ENCODE measurements around the gene LGI2.

LGI2 gene

GRCh38 chr4:24995346-24995919 is 35.3 kb downstream of the LGI2 start:
- H3K36me3 ChIP-seq (ENCODE audit: insufficient read depth, low read length) = no peaks in the 10 kb centered on the region
- peaks cover 15% of the 10 kb centered on the region; the same call in 1 of the 2 replicates for H3K4me1 ChIP-seq (ENCODE audit: insufficient read depth, low read length)
- H3K27ac ChIP-seq (ENCODE audit: low read depth, low read length) = no peak overlapping the region
- H3K27me3 ChIP-seq (ENCODE audit: insufficient read depth, low read length) = no peaks in the 10 kb centered on the region
- no peak overlapping the region for H3K9ac ChIP-seq (ENCODE audit: low read depth, low read length)
- no peak overlapping the region for H3K4me3 ChIP-seq (ENCODE audit: low read length)
- H3K9me3 ChIP-seq (ENCODE audit: insufficient read depth, low read depth, low read length) = no peaks in the 10 kb centered on the region
- WGBS = 88% methylated on average over 2 of the region's 2 CpGs

GRCh38 chr4:24993551-24994080 is 37.1 kb downstream of the LGI2 start:
- peaks cover 4% of the 10 kb centered on the region; the same call in 1 of the 2 replicates for H3K4me1 ChIP-seq (ENCODE audit: insufficient read depth, low read length)
- H3K9me3 ChIP-seq (ENCODE audit: insufficient read depth, low read depth, low read length) = no peaks in the 10 kb centered on the region
- H3K9ac ChIP-seq (ENCODE audit: low read depth, low read length) = no peak overlapping the region
- H3K4me3 ChIP-seq (ENCODE audit: low read length) = no peak overlapping the region
- H3K36me3 ChIP-seq (ENCODE audit: insufficient read depth, low read length) = no peaks in the 10 kb centered on the region
- no peak overlapping the region for H3K27ac ChIP-seq (ENCODE audit: low read depth, low read length)
- WGBS = 95% methylated on average over 4 of the region's 5 CpGs
- H3K27me3 ChIP-seq (ENCODE audit: insufficient read depth, low read length) = no peaks in the 10 kb centered on the region

- Histone ChIP-seq H3K27ac (ENCODE audit: low read depth, low read length) (no peak overlapping the region), H3K27me3 (ENCODE audit: insufficient read depth, low read length) (no peaks in the 10 kb centered on the region), H3K9ac (ENCODE audit: low read depth, low read length) (no peak overlapping the region), H3K4me3 (ENCODE audit: low read length) (no peak overlapping the region), H3K9me3 (ENCODE audit: insufficient read depth, low read depth, low read length) (no peaks in the 10 kb centered on the region), H3K36me3 (ENCODE audit: insufficient read depth, low read length) (no peaks in the 10 kb centered on the region), H3K4me1 (ENCODE audit: insufficient read depth, low read length) (0 out of 2 replicates have a peak, but pooled peaks cover 3% of the 10 kb centered on the region)
- 100% methylated on average over 1 of the region's 1 CpG for WGBS
These were observed 37.8 kb downstream of the LGI2 start for GRCh38 chr4:24992968-24993367.

- 93% methylated on average over 3 of the region's 3 CpGs for WGBS
- Histone ChIP-seq H3K9me3 (ENCODE audit: insufficient read depth, low read depth, low read length) (no peaks in the 10 kb centered on the region), H3K27ac (ENCODE audit: low read depth, low read length) (no peak overlapping the region), H3K9ac (ENCODE audit: low read depth, low read length) (no peak overlapping the region), H3K4me1 (ENCODE audit: insufficient read depth, low read length) (0 out of 2 replicates have a peak, but pooled peaks cover 3% of the 10 kb centered on the region), H3K27me3 (ENCODE audit: insufficient read depth, low read length) (no peaks in the 10 kb centered on the region), H3K36me3 (ENCODE audit: insufficient read depth, low read length) (no peaks in the 10 kb centered on the region), H3K4me3 (ENCODE audit: low read length) (no peak overlapping the region)
These were observed 39.7 kb downstream of the LGI2 start for GRCh38 chr4:24991015-24991414.

- Histone ChIP-seq H3K27ac (ENCODE audit: low read depth, low read length) (no peak overlapping the region), H3K36me3 (ENCODE audit: insufficient read depth, low read length) (no peaks in the 10 kb centered on the region), H3K4me3 (ENCODE audit: low read length) (no peak overlapping the region), H3K9me3 (ENCODE audit: insufficient read depth, low read depth, low read length) (no peaks in the 10 kb centered on the region), H3K4me1 (ENCODE audit: insufficient read depth, low read length) (0 out of 2 replicates have a peak, but pooled peaks cover 3% of the 10 kb centered on the region), H3K9ac (ENCODE audit: low read depth, low read length) (no peak overlapping the region), H3K27me3 (ENCODE audit: insufficient read depth, low read length) (no peaks in the 10 kb centered on the region)
- WGBS = 77% methylated on average over 4 of the region's 4 CpGs
These were observed 41.4 kb downstream of the LGI2 start for GRCh38 chr4:24989327-24989726.

GRCh38 chr4:24988776-24989175 is 42.0 kb downstream of the LGI2 start:
- Histone ChIP-seq H3K4me3 (ENCODE audit: low read length) (no peak overlapping the region), H3K27me3 (ENCODE audit: insufficient read depth, low read length) (no peaks in the 10 kb centered on the region), H3K27ac (ENCODE audit: low read depth, low read length) (no peak overlapping the region), H3K4me1 (ENCODE audit: insufficient read depth, low read length) (0 out of 2 replicates have a peak, but pooled peaks cover 3% of the 10 kb centered on the region), H3K9ac (ENCODE audit: low read depth, low read length) (no peak overlapping the region), H3K9me3 (ENCODE audit: insufficient read depth, low read depth, low read length) (no peaks in the 10 kb centered on the region), H3K36me3 (ENCODE audit: insufficient read depth, low read length) (no peaks in the 10 kb centered on the region)
- 13% methylated on average over 1 of the region's 1 CpG for WGBS

- 84% methylated on average over 6 of the region's 6 CpGs for WGBS
- Histone ChIP-seq H3K9ac (ENCODE audit: low read depth, low read length) (no peak overlapping the region), H3K4me3 (ENCODE audit: low read length) (no peak overlapping the region)
These were observed 45.9 kb downstream of the LGI2 start for GRCh38 chr4:24984602-24985532.

GRCh38 chr4:24980740-24981139 is 50.0 kb downstream of the LGI2 start:
- H3K27me3 ChIP-seq (ENCODE audit: insufficient read depth, low read length) = no peaks in the 10 kb centered on the region
- no peaks in the 10 kb centered on the region for H3K9me3 ChIP-seq (ENCODE audit: insufficient read depth, low read depth, low read length)
- no peaks in the 10 kb centered on the region for H3K36me3 ChIP-seq (ENCODE audit: insufficient read depth, low read length)
- H3K27ac ChIP-seq (ENCODE audit: low read depth, low read length) = no peak overlapping the region
- no peak overlapping the region for H3K4me3 ChIP-seq (ENCODE audit: low read length)
- H3K9ac ChIP-seq (ENCODE audit: low read depth, low read length) = no peak overlapping the region
- H3K4me1 ChIP-seq (ENCODE audit: insufficient read depth, low read length) = no peaks in the 10 kb centered on the region
- WGBS = 91% methylated on average over 5 of the region's 5 CpGs

More at GRCh38 chr4:24984602-24985532, 45.9 kb downstream of the LGI2 start:
- Histone ChIP-seq H3K4me1 (ENCODE audit: insufficient read depth, low read length) (0 out of 2 replicates have a peak, but pooled peaks cover 3% of the 10 kb centered on the region), H3K9me3 (ENCODE audit: insufficient read depth, low read depth, low read length) (no peaks in the 10 kb centered on the region), H3K27me3 (ENCODE audit: insufficient read depth, low read length) (no peaks in the 10 kb centered on the region), H3K36me3 (ENCODE audit: insufficient read depth, low read length) (no peaks in the 10 kb centered on the region), H3K27ac (ENCODE audit: low read depth, low read length) (no peak overlapping the region)

GRCh38 chr4:24980064-24980690 is 50.6 kb downstream of the LGI2 start:
- no peaks in the 10 kb centered on the region for H3K36me3 ChIP-seq (ENCODE audit: insufficient read depth, low read length)
- no peak overlapping the region for H3K4me3 ChIP-seq (ENCODE audit: low read length)
- no peaks in the 10 kb centered on the region for H3K27me3 ChIP-seq (ENCODE audit: insufficient read depth, low read length)
- no peak overlapping the region for H3K27ac ChIP-seq (ENCODE audit: low read depth, low read length)
- H3K9me3 ChIP-seq (ENCODE audit: insufficient read depth, low read depth, low read length) = no peaks in the 10 kb centered on the region
- WGBS = 47% methylated on average over 17 of the region's 17 CpGs
- no peaks in the 10 kb centered on the region for H3K4me1 ChIP-seq (ENCODE audit: insufficient read depth, low read length)
- no peak overlapping the region for H3K9ac ChIP-seq (ENCODE audit: low read depth, low read length)

GRCh38 chr4:24979554-24979953 is 51.2 kb downstream of the LGI2 start:
- no peak overlapping the region for H3K27ac ChIP-seq (ENCODE audit: low read depth, low read length)
- WGBS = 95% methylated on average over 7 of the region's 7 CpGs
- H3K4me3 ChIP-seq (ENCODE audit: low read length) = no peak overlapping the region
- H3K4me1 ChIP-seq (ENCODE audit: insufficient read depth, low read length) = no peaks in the 10 kb centered on the region
- no peaks in the 10 kb centered on the region for H3K36me3 ChIP-seq (ENCODE audit: insufficient read depth, low read length)
- no peak overlapping the region for H3K9ac ChIP-seq (ENCODE audit: low read depth, low read length)
- H3K9me3 ChIP-seq (ENCODE audit: insufficient read depth, low read depth, low read length) = no peaks in the 10 kb centered on the region
- H3K27me3 ChIP-seq (ENCODE audit: insufficient read depth, low read length) = no peaks in the 10 kb centered on the region

All from HUES64 (cell line).